ENCODE data around the gene COL19A1. TPM values are rescaled to one million over a fixed set of nuclear protein-coding genes. Genes with fewer than 3 reads are reported as not detected.
"Not testable (repeated sequence)": the region's sequence is repeated elsewhere in the genome, so short reads cannot be mapped to it uniquely, and the experiment has no call there.

Gene COL19A1
- total RNA-seq, 1 experiment from 2014 or later, result not detected

- Histone ChIP-seq H3K9me2 (ENCODE audit: insufficient read depth) (no peaks in the 10 kb centered on the region), H3K9me3 (ENCODE audit: insufficient read depth, low read depth) (no peaks in the 10 kb centered on the region), H2AFZ (no peak overlapping the region), H3F3A (ENCODE audit: insufficient read depth, low read depth) (no peaks in the 10 kb centered on the region), H3K27me3 (ENCODE audit: insufficient read depth, low read depth) (no peaks in the 10 kb centered on the region), H3K4me1 (replicated peaks; ENCODE audit: insufficient read depth) (no peaks in the 10 kb centered on the region), H3K36me3 (ENCODE audit: low read depth) (no peaks in the 10 kb centered on the region), H3K4me2 (no peak overlapping the region), H3K27ac (no peak overlapping the region), H4K20me1 (ENCODE audit: insufficient read depth) (no peaks in the 10 kb centered on the region), H3K4me3 (no peak overlapping the region), H3K79me2 (ENCODE audit: low read depth) (no peaks in the 10 kb centered on the region)
- ChIA-PET POLR2A (ENCODE audit: unreplicated experiment) (no interaction called here), CTCF (no interaction called here)
- BruUV-seq (replicated peaks), result no TSS peak
- intact Hi-C loops (cut with micrococcal nuclease; ENCODE audit: unreplicated experiment), result no loop called here
- DNase-seq, result no peak
- TF ChIP-seq CTCF (conservative IDR thresholded peaks at IDR 0.05) (no peak), EZH2 (IDR thresholded peaks at IDR 0.05; ENCODE audit: low read depth) (no peak)
Observed at GRCh38 chr6:69994251-69994650, 127.9 kb downstream of the COL19A1 start.

DNA sequence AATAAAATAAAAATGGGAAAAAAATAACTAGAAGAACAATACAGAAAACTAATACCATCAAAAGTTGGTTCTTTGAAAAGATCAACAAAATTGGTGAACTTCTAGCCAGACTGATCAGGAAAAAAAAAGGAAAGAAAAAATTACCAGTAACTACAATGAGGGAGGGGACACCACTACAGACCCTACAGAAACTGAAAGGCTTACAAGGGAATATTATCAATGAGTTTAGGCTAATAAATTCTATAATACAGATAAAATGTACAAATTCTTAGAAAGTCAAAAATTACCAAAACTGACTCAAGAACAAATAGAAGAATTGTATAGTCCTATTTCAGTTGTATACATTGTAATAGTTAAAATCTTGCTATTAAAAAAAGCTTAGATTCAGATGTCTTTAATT, 141.8 kb downstream of the COL19A1 start:
- H3K9me2 ChIP-seq (ENCODE audit: insufficient read depth), result no peaks in the 10 kb centered on the region
- H3K4me3 ChIP-seq, result no peak overlapping the region
- no peaks in the 10 kb centered on the region for H3K9me3 ChIP-seq (ENCODE audit: insufficient read depth, low read depth)
- no peaks in the 10 kb centered on the region for H3K79me2 ChIP-seq (ENCODE audit: low read depth)
- no TSS peak for BruUV-seq (replicated peaks)
- CTCF ChIA-PET, result no interaction called here
- H3K27ac ChIP-seq, result no peak overlapping the region
- H3F3A ChIP-seq (ENCODE audit: insufficient read depth, low read depth), result no peaks in the 10 kb centered on the region
- intact Hi-C loops (cut with micrococcal nuclease; ENCODE audit: unreplicated experiment), result no loop called here
- no peaks in the 10 kb centered on the region for H3K36me3 ChIP-seq (ENCODE audit: low read depth)
- no peaks in the 10 kb centered on the region for H4K20me1 ChIP-seq (ENCODE audit: insufficient read depth)
- no peaks in the 10 kb centered on the region for H3K4me1 ChIP-seq (replicated peaks; ENCODE audit: insufficient read depth)
- H3K4me2 ChIP-seq, result no peak overlapping the region
- TF ChIP-seq CTCF (conservative IDR thresholded peaks at IDR 0.05), result no peak
- H3K27me3 ChIP-seq (ENCODE audit: insufficient read depth, low read depth), result no peaks in the 10 kb centered on the region
- no peak for DNase-seq
- POLR2A ChIA-PET (ENCODE audit: unreplicated experiment), result no interaction called here
- no peak overlapping the region for H2AFZ ChIP-seq

DNA sequence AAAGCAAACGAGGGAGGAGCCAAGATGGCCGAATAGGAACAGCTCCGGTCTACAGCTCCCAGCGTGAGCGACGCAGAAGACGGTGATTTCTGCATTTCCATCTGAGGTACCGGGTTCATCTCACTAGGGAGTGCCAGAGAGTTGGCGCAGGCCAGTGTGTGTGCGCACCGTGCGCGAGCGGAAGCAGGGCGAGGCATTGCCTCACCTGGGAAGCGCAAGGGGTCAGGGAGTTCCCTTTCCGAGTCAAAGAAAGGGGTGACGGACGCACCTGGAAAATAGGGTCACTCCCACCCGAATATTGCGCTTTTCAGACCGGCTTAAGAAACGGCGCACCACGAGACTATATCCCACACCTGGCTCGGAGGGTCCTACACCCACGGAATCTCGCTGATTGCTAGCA, 144.0 kb downstream of the COL19A1 start:
- H3K36me3 ChIP-seq (ENCODE audit: low read depth); intact Hi-C loops (cut with micrococcal nuclease; ENCODE audit: unreplicated experiment); H3K27me3 ChIP-seq (ENCODE audit: insufficient read depth, low read depth); H3K27ac ChIP-seq; H3K9me2 ChIP-seq (ENCODE audit: insufficient read depth); H3K4me3 ChIP-seq; DNase-seq; BruUV-seq (replicated peaks); POLR2A ChIA-PET (ENCODE audit: unreplicated experiment); CTCF ChIA-PET; H3K4me2 ChIP-seq; H3K79me2 ChIP-seq (ENCODE audit: low read depth); H2AFZ ChIP-seq; H3F3A ChIP-seq (ENCODE audit: insufficient read depth, low read depth); H3K9me3 ChIP-seq (ENCODE audit: insufficient read depth, low read depth); H3K4me1 ChIP-seq (replicated peaks; ENCODE audit: insufficient read depth); H4K20me1 ChIP-seq (ENCODE audit: insufficient read depth): not testable (repeated sequence)

- H3K79me2 ChIP-seq (ENCODE audit: low read depth); DNase-seq; H3K27me3 ChIP-seq (ENCODE audit: insufficient read depth, low read depth); H3K27ac ChIP-seq; H3K4me1 ChIP-seq (replicated peaks; ENCODE audit: insufficient read depth); CTCF ChIA-PET; H3F3A ChIP-seq (ENCODE audit: insufficient read depth, low read depth); POLR2A ChIA-PET (ENCODE audit: unreplicated experiment); H3K9me3 ChIP-seq (ENCODE audit: insufficient read depth, low read depth); H3K4me2 ChIP-seq; H3K36me3 ChIP-seq (ENCODE audit: low read depth); H3K9me2 ChIP-seq (ENCODE audit: insufficient read depth); H4K20me1 ChIP-seq (ENCODE audit: insufficient read depth); H2AFZ ChIP-seq; H3K4me3 ChIP-seq; intact Hi-C loops (cut with micrococcal nuclease; ENCODE audit: unreplicated experiment); BruUV-seq (replicated peaks): not testable (repeated sequence)
Observed at GRCh38 chr6:70023201-70023600, 156.8 kb downstream of the COL19A1 start.

Measured in PC-9 (cell line).